Measurements from ENCODE around the gene TEAD2.
A peak's percentile ranks its signal among the peaks of the same experiment; 100 is the strongest.
"Not testable (repeated sequence)": the region's sequence is repeated elsewhere in the genome, so short reads cannot be mapped to it uniquely, and the experiment has no call there.

Gene TEAD2

DNA sequence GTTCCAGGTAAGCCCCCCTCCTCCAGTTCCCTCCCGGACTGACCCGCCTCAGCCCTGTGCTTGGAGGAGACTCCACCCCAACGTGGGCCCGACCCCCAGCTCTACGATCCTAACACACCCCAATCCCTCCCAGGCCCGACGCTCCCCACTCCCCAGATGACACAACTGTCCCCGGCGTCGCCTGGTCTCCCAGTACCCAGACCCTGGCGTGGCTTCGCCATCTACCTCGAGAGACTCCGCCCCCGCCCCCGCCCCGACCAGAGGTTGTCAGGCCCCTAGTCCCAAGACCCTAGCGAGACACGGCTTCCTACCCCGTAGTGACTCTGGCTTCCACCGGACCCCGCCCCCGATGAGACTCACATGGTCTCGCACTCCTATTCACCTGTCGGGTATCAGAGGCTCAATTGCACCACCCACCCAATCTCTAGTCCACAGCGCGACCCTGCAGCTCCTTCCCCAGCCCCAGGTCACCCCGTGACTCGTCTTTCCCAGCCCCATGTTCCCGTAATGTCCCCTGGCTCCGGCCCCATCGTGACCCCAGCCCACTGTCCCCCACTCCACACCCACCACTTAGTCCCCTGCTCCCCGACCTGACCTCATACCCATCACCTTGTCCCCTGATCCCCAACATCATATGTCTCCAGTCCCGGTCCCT is 24.1 kb downstream of the TEAD2 start:
- intact Hi-C loops (cut with DNase I): no loop called here
- DNase-seq: peak in 4 of 42 donors; percentile 3 to 39 (median 20)

DNA sequence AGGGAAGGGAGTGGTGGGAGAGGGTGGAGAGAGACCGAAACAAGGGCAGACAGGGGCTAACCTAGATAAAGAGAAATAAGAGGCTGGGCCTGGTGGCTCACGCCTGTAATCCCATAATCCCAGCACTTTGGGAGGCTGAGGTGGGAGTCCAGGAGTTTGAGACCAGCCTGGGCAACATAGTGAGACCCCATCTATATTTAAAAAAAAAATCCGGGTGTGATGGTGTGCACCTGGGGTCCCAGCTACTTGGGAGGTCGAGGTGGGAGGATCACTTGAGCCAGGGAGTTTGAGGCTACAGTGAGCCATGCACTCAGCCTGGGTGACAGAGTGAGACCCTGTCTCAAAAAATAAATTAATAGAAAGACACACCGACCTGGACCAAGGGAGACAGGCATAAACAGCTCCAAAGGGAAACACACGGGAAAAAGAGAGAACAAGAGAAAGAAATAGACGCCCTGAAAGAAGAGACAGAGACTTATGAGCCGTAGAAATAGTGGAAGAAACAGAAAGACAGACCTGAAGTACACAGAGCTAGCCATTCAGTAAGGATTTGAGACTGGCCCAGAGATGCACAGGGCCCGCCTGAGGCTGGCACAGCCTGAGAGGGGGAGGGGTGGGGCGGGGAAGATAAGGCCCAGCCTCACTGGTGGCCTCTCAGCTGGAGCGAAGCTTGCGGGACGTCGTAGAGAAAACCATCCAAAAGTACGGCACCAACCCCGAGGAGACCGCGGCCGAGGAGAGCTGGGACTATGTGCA is 24.8 kb downstream of the TEAD2 start:
- intact Hi-C loops (cut with DNase I): no loop called here
- DNase-seq: peak in 3 of 42 donors; percentile 1 to 40 (median 16)

DNA sequence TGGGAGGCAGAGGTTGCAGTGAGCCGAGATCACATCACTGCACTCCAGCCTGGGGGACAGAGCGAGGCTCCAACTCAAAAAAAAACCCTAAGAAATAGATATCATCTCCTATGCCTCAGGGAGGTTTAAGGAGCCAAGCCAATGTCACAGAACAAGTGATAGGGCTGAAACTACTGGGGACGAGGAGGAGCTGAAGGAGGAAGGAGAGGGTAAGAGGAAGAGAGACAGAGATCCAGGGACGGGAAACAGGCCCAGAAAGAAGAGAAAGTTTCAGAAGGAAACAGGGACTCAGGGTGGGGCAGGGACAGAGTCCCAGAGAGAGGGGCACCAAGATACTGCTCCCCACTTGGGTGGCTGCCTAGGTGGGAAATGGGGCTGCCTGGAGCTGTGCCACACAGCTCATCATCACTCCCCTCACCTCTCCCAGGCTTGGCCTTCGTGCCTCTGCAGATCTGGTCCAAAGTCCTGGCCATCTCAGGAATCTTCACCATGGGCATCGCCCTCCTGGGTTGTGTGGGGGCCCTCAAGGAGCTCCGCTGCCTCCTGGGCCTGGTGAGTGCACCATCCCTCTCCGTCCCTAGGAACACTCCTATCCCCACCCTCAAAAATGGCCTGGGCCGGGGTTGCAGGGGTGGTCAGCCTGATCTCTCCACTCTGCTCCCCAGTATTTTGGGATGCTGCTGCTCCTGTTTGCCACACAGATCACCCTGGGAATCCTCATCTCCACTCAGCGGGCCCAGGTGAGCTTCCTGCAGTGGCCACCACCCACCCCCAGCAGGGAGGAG is 25.5 kb downstream of the TEAD2 start:
- peak in 3 of 42 donors; percentile 1 to 35 (median 11) for DNase-seq

DNA sequence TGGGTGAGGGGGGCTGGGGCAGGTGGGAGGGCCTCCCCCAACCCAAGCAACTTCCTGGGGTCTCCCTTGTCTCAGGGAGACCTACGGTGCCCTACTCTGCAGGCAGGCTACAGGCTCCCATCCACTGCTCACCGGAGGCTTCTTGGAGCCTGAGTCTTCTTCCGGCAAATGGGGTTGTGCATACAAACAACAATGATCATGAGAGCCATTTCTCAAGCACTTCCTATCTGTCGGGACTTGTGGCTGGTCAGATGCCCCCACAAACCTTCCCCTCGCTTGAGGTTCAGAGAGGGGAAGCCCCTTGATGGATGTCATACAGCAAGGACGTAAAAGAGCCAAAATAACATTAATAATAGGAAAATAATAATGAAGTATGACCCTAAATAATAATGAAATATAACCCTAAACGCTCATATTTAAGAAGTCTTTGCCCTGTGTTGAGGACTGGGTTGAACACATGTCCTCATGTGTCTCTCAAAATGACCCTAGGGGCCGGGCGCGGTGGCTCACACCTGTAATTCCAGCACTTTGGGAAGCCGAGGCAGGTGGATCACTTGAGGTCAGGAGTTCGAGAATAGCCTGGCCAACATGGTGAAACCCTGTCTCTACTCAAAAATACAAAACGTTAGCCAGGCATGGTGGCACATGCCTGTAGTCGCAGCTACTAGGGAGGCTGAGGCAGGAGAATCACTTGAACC is 26.3 kb downstream of the TEAD2 start:
- peak in 3 of 42 donors; percentile 2 to 22 (median 10) for DNase-seq
- intact Hi-C loops (cut with DNase I): no loop called here

More for the DNA sequence above, 25.5 kb downstream of the TEAD2 start:
- intact Hi-C loops (cut with DNase I): no loop called here

DNA sequence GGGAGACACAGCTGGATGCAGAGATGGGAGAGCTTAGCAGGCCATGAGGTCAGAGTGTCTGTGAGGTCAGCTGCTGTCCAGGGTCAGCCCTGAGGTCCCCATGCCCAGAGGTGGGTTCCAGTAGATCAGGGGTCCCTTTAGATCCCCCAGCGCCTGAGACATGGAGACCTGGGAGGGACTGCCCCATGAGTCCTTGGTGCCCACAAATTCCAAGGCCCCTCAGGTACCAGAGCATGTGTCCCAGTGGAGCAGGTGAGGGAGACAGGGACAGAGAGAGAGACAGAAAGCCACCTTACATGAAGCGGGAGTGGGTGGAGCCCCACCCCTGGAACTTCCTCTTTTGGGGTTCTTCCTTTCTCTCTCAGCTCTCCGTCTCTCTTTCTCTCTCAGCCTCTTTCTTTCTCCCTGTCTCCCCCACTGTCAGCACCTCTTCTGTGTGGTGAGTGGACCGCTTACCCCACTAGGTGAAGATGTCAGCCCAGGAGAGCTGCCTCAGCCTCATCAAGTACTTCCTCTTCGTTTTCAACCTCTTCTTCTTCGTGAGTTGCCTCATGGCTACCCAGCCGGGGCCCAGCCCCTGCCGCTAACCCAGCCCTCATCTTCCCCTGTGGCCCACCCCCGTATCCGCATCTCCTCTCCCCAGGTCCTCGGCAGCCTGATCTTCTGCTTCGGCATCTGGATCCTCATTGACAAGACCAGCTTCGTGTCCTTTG is 27.0 kb downstream of the TEAD2 start, which contains the start of gene CD37:
Gene CD37, plus strand, starts transcription at position 336 of the 713 bp plus-strand sequence. Its CDS starts 135 bp downstream, at position 471.
- peak in 7 of 42 donors; percentile 3 to 43 (median 17) for DNase-seq
- intact Hi-C loops (cut with DNase I): no loop called here

DNA sequence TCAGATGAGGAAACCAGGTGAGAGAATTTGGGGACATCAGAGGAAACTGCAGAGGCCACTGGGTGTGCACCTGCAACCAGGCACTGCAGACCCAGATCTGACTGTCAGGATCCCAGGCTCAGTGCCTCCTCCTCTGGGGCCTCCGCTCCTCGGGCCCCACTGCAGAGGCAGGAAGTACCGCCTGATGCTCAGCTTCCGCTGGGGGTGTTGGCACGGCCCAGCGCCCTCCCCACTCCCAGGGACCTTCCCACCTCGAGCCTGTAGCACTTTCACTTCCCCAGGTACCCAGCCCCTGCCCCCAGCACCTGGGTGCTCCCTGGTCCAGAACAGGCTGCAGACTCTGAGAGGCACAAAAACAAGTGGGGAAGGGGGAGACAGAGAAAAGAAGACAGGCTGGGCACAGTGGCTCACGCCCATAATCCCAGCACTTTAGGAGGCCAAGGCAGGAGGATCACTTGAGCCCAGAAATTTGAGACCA is 28.4 kb downstream of the TEAD2 start:
- DNase-seq: peak in 15 of 42 donors; percentile 4 to 55 (median 27)

DNA sequence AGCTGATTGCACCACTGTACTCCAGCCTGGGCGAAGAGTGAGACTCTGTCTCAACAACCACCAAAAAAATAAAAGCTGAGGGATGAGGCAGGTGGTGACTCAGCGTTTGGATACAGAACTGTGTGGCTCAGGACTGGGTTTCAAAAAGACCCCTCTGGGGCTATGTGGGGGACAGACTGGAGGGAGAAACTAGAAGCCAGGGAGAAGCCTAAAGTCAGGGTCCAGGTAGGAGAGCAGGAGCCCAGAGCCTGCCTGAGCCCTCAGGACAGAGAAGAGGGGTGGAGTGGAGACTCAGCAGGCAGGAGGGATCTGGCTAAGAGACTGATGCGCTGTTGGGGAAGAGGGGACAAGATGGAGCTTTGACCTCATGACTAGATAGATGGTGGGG is 28.8 kb downstream of the TEAD2 start:
- intact Hi-C loops (cut with DNase I): no loop called here
- DNase-seq: peak in 1 of 42 donors; percentile 16

More for the DNA sequence above, 28.4 kb downstream of the TEAD2 start:
- intact Hi-C loops (cut with DNase I): no loop called here

DNA sequence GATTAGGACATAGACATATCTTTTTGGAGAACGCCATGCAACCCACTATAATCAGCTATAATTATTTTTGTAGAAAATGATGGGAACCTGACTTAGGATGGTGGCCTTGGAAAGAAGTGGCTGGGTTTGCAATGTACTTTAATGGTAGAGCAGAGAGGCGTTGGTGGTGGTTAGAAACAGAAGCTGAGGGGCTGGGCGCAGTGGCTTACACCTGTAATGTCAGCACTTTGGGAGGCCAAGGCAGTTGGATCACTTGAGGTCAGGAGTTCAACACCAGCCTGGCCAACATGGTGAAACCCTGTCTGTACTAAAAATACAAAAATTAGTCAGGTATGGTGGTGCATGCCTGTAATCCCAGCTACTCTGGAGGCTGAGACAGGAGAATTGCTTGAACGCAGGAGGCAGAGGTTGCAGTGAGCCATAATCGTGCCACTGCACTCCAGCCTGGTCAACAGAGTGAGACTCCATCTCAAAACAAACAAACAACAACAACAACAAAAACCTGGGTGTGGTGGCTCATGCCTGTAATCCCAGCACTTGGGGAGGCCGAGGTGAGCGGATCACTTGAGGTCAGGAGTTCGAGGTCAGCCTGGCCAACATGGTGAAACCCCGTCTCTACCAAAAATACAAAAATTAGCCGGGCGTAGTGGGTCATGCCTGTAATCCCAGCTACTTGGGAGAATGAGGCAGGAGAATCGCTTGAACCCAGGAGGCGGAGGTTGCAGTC is 29.4 kb downstream of the TEAD2 start:
- intact Hi-C loops (cut with DNase I): not testable (repeated sequence)
- peak in 1 of 42 donors; percentile 15 for DNase-seq

DNA sequence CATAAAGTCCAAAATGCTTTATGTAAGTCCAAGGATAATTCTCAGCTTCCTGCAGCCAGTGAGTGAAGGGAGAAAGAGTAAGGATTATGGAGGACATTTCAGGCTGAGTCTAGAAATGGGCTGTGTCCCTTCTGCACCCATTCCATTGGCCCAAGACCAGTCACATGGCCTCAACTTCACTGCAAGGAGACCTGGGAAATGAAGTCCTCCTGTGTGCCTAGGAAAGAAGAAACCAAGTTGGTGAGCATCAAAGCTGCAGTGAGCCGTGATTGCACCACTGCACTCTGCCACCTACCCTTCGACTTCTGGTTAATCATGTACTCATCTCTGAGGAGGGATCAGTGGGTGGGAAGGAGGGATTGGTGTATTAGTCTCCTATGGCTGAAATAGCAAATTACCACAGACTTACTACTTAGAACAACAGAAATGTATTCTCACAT is 30.6 kb downstream of the TEAD2 start:
- peak; percentile 36 to 91 (median 72) for DNase-seq
- intact Hi-C loops (cut with DNase I): no loop called here

DNA sequence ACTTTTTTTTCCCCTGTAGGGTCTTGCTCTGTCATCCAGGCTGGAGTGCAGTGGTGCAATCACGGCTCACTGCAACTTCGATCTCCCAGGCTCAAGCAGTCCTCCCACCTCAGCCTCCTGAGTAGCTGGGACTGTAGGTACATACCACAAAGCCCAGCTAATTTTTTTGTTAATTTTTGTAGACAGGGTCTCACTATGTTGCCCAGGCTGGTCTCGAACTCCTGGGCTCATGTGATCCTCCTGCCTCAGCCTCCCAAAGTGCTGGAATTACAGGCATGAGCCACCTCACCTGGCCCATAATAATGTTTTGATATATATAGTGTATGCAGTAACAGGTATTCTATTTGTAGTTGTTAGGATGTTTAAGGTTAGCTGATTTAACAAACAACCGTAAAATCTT is 31.0 kb downstream of the TEAD2 start:
- intact Hi-C loops (cut with DNase I): not testable (repeated sequence)

DNA sequence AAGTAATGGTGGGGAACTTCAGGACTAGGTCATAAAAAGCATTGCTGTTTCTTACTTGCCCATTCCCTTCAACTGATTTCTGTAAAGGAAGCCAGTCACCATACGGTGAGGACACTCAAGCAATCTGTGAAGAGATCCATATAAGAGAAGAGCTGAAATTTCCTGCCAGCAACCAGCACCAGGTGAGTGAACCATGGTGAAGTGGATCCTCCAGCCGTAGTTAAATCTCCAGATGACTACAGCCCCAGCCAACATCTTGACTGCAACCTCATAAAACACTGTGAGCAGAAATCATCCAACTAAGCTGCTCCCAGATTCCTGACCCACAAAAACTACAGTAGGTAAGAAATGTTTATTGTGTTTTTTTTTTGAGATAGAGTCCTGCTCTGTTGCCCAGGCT is 33.5 kb downstream of the TEAD2 start:
- intact Hi-C loops (cut with DNase I): no loop called here

More for the DNA sequence above, 31.0 kb downstream of the TEAD2 start:
- DNase-seq: not testable (repeated sequence)

DNA sequence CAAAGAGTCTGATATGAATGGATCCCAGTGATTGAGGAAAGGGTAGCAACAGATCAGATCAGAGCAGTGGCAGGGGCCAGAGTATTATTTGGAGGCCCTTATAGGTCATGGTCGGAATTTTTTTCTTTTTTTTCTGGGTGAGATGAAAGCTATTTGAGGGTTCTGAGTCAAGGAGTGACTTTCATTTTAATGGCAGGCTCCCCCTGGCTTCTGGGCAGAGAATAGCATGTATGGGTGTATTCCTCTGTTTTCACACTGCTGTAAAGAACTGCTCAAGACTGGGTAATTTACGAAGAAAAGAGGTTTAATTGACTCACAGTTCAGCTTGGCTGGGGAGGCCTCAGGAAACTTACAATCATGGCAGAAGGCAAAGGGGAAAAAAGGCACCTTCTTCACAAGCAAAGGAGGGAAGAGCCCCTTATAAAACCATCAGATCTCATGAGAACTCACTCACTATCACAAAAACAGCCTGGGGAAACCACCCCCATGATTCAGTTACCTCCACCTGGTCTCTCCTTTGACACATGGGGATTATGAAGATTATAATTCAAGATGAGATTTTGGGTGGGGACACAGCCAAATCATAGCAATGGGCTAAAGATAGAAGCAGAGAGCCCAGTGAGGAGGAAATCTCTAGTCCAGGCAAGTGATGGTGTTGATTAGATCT is 34.2 kb downstream of the TEAD2 start:
- DNase-seq: peak in 2 of 42 donors; percentile 36 to 40
- intact Hi-C loops (cut with DNase I): no loop called here

More for the DNA sequence above, 33.5 kb downstream of the TEAD2 start:
- peak in 1 of 42 donors; percentile 7 for DNase-seq

DNA sequence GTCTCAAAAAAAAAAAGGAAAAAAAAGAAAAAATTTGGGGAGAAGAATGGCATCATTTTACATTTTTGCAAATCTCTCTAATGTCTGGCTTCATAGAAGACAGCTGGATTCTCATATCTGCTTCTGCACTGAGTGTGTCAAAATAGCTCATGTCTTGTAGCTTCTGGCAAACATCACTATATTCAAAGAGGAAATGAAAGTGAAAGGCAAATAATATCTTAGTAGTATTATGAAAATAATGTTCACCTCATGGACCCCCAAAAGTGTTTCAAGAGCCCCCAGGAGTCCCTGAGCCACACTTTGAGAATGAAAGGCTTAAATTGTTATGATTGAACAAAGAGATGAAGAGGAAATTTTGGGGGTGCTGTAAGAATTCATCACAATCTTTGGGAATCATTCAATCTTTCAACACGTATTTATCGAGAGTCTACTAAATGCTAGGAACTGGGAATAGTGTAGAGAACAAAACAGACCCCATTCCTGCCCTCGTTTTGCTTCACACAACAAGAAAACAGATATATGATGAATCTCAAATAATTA is 36.0 kb downstream of the TEAD2 start:
- DNase-seq: peak in 1 of 42 donors; percentile 17
- intact Hi-C loops (cut with DNase I): no loop called here

DNA sequence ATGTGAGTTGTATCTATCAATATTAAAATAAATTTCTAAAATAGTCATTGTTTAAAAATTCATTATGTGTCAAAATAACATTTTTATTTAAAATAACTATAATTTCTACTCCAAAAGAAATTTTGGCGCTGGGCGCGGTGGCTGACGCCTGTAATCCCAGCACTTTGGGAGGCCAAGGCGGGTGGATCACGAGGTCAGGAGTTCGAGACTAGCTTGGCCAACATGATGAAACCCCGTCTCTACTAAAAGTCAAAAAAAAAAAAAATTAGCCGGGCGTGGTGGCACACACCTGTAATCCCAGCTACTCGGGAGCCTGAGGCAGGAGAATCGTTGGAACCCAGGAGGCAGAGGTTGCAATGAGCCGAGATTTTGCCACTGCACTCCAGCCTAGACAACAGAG is 36.5 kb downstream of the TEAD2 start:
- intact Hi-C loops (cut with DNase I): not testable (repeated sequence)
- peak in 2 of 42 donors; percentile 35 to 40 for DNase-seq

DNA sequence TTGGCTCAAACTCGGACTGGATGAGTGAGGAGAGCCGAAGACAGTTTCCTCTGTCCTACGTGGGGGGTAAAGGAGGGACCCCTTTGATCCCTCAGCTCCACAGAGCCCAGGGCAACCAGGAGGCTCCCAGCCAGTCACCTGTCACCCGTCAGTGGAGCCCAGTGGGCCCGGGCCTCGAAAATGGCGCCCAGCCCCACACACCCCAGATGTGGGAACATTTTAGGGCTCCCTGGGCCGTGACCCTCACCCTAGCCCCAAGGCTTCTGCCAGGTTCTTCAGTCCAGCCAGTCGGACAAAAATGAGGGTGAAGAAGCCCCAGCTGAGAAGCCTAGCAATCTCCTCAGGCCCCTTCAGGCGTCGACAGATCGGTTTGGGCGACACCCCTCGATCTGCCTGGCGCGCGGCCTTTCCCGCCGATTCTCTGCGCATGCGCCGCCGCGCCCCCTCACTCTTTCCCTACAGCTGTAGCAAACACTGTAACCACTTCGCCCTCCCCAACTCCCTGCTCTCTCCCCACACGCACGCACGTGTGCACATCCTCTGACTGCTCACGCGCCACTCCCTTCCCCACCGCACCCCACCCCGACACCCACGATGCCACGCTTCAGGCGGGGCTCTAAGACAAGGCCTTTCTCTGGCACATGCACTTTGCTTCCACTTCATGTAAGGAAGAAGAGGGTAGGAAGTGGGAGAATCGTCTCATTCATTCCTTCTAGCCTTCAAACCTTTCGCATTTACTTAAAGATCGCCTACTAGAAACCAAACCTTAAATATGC is 37.2 kb downstream of the TEAD2 start, which contains the start of gene SLC6A16:
Gene SLC6A16, minus strand, starts transcription at position 391 of the 776 bp plus-strand sequence. CDS start 13,844 bp downstream, outside the sequence.
- peak in 1 of 42 donors; percentile 21 for DNase-seq
- intact Hi-C loops (cut with DNase I): no loop called here
